Pancreas (tissue), 10 donors: ENCODE results near the gene CABLES1. TPM values are rescaled to one million over a fixed set of nuclear protein-coding genes. Genes with fewer than 3 reads are reported as not detected.
"Not testable (repeated sequence)": the region's sequence is repeated elsewhere in the genome, so short reads cannot be mapped to it uniquely, and the experiment has no call there.

Experiments used
- ATAC-seq, 4 donors: fragments of 200-7000 bp; cut with Tn5 transposase; one replicate each; pipeline versions ENCODE4 v1.8.0 to v1.9.1; 2020; ENCODE audit warnings: mild to moderate bottlenecking in 4 of 4, moderate library complexity in 4 of 4
- DNase-seq, 6 donors: peaks; one replicate each; pipeline ENCODE4 v3.0.0-alpha.2; 2020
- FAIRE-seq: peaks from 2 replicates; lab custom pipeline; 2012; peaks lifted over from hg19 to GRCh38; lab: Jason Lieb, UNC
- H3K27ac ChIP-seq, 4 donors: fragments of 200-600 bp; sonication (generic); 1 replicate in 3 of 4; 2 replicates in 1 of 4; pipeline versions ENCODE4 v1.5.0 to v1.8.0; 2020
- H3K27me3 ChIP-seq, 4 donors: fragments of 200-600 bp; one replicate each; pipeline ENCODE4 v1.8.0; 2021
- H3K36me3 ChIP-seq, 3 donors: fragments of 200-600 bp; sonication (generic) in 1 of 3; one replicate each; pipeline versions ENCODE4 v1.5.0 to v1.8.0; 2020 to 2021
- H3K4me1 ChIP-seq, 3 donors: fragments of 200-600 bp; one replicate each; pipeline ENCODE4 v1.8.0; 2021
- H3K4me3 ChIP-seq, 4 donors: fragments of 200-600 bp; sonication (generic) in 2 of 4; one replicate each; pipeline versions ENCODE4 v1.5.0 to v1.8.0; 2020 to 2021
- H3K9me3 ChIP-seq, 4 donors: fragments of 200-600 bp; one replicate each; pipeline ENCODE4 v1.8.0; 2021
- WGBS, 2 donors: extraction: QIAGEN DNeasy Blood & Tissue Kit; methylation state at CpG; one replicate each; pipeline ENCODE4 v1.1.7; 2013; 5-methylcytosine and 5-hydroxymethylcytosine counted together
- intact Hi-C, 3 donors: fragments of 100-400 bp; cut with DNase I; formaldehyde crosslinking; loops; one replicate each; pipeline versions ENCODE4 v1.11.1 to v1.14.2; 2022
- polyA plus RNA-seq, 2 donors: library from polyadenylated mRNA; stranded (reverse); fragments of 200-250 nt; gene quantifications; one replicate each; pipeline ENCODE4 v1.2.3, GENCODE V29; 2013
- total RNA-seq, 6 donors: library from RNA; stranded (reverse); fragmentation: NEBNext Ultra II Directional in 4 of 6; extraction: Animal tissue kit (Norgen Biotek cat#: 25700) in 4 of 6; gene quantifications; one replicate each; pipeline versions ENCODE4 v1.2.1 to v1.2.4, GENCODE V29; 2021 to 2023
- TF ChIP-seq, protein P1 (sequence below), 4 donors: fragments of 200-600 bp; sonication (generic) in 3 of 4; IDR thresholded peaks; one replicate each; pipeline versions ENCODE4 v1.5.0 to v1.8.0; 2021; ENCODE audit warnings: antibody characterized with exemption in 4 of 4
- donor health status: healthy with polysubstance abuse.
- donor health status: DM: no; HTN: no; CAD: no; lungs with moderate emphysema.
- donor health status: DM: no; HTN: no; CAD: no.
- donor health status: control.
- donor health status: control.
- donor health status: Bipolar disorder and iron deficiency.
- donor health status: DM: yes; HTN: yes; CAD: no.
- donor health status: DM: no; HTN: no; CAD: no.
- donor health status: DM: no; HTN: no; CAD: no.
- donor health status: DM: yes; HTN: yes; CAD: no.

Gene CABLES1
- total and polyA plus RNA-seq, 8 donors, result 2.0 to 5.7 (median 3.2) TPM

GRCh38 chr18:23283916-23284430 lies 148.7 kb downstream of the CABLES1 start:
- Histone ChIP-seq H3K4me3 (no peak overlapping the region), H3K27ac (no peak overlapping the region), H3K27me3 (no peaks in the 10 kb centered on the region), H3K36me3 (no peaks in the 10 kb centered on the region), H3K4me1 (no peaks in the 10 kb centered on the region), H3K9me3 (no peaks in the 10 kb centered on the region)
- TF ChIP-seq, protein P1, sequence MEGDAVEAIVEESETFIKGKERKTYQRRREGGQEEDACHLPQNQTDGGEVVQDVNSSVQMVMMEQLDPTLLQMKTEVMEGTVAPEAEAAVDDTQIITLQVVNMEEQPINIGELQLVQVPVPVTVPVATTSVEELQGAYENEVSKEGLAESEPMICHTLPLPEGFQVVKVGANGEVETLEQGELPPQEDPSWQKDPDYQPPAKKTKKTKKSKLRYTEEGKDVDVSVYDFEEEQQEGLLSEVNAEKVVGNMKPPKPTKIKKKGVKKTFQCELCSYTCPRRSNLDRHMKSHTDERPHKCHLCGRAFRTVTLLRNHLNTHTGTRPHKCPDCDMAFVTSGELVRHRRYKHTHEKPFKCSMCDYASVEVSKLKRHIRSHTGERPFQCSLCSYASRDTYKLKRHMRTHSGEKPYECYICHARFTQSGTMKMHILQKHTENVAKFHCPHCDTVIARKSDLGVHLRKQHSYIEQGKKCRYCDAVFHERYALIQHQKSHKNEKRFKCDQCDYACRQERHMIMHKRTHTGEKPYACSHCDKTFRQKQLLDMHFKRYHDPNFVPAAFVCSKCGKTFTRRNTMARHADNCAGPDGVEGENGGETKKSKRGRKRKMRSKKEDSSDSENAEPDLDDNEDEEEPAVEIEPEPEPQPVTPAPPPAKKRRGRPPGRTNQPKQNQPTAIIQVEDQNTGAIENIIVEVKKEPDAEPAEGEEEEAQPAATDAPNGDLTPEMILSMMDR (IDR thresholded peaks at IDR 0.05), result no peak
- FAIRE-seq (no peak), ATAC-seq (peak in 1 of 4 donors; percentile 25), DNase-seq (no peak)
- intact Hi-C loops, result no loop called here
- 54 to 67% methylated on average over 2 of the region's 2 CpGs for WGBS, 2 donors

- H3K4me1 ChIP-seq, result no peaks in the 10 kb centered on the region
- intact Hi-C loops, result no loop called here
- 91 to 97% methylated on average over 2 of the region's 2 CpGs for WGBS, 2 donors
- H3K9me3 ChIP-seq, result no peaks in the 10 kb centered on the region
- no peaks in the 10 kb centered on the region for H3K36me3 ChIP-seq
- DNase-seq (no peak), ATAC-seq (no peak), FAIRE-seq (no peak)
- TF ChIP-seq, protein P1 (IDR thresholded peaks at IDR 0.05), result no peak
- no peak overlapping the region for H3K4me3 ChIP-seq
- no peaks in the 10 kb centered on the region for H3K27me3 ChIP-seq
- H3K27ac ChIP-seq, result no peak overlapping the region
Observed at GRCh38 chr18:23284629-23285028, 149.3 kb downstream of the CABLES1 start.

GRCh38 chr18:23285581-23285980 lies 150.3 kb downstream of the CABLES1 start:
- H3K4me3 ChIP-seq, H3K27me3 ChIP-seq, H3K27ac ChIP-seq, H3K9me3 ChIP-seq, H3K4me1 ChIP-seq, ATAC-seq, DNase-seq, H3K36me3 ChIP-seq, intact Hi-C loops, FAIRE-seq: not testable (repeated sequence)
- 83 to 84% methylated on average over 12 of the region's 12 CpGs for WGBS, 2 donors

DNA sequence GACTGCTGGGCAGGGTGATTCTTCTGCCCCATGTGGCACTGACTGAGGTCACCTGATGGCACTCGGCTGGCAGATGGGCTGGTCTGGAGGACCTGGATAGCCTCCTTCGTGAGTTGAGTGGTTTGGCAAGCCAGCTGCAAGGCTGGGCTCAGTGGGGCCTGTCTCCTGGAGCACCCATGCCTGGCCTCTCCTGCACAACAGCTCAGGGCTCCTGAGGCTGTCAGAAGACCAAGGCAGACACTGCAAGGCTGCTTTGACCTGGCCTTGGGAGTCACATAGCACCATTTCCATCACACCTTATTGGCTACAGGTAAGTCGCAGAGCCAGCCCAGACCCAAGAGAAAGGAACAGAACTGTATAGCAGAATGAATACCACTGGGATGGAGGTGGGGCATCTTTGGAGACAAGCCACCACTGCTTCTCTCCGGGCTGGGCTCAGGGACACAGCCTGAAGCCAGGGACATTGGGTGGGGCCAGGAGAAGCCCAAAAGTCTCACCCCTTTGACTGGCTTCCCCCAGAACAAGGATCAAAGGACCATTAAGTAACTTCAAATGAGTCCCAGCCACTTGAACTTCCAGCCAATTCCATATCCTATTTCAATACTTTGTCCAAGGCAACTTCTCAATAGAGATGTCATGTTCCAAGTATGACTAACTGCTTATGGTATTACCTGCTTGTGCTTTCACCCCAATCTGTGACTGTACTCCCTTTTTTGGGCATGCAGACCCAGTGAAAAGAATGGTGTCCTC lies 156.3 kb downstream of the CABLES1 start:
- Histone ChIP-seq H3K9me3 (no peaks in the 10 kb centered on the region), H3K4me1 (no peaks in the 10 kb centered on the region), H3K27ac (no peak overlapping the region), H3K4me3 (no peak overlapping the region), H3K27me3 (no peaks in the 10 kb centered on the region), H3K36me3 (no peaks in the 10 kb centered on the region)
- TF ChIP-seq, protein P1 (IDR thresholded peaks at IDR 0.05), result no peak
- intact Hi-C loops, result no loop called here
- FAIRE-seq (no peak), DNase-seq (no peak), ATAC-seq (no peak)
- 83 to 90% methylated on average over 4 of the region's 4 CpGs for WGBS, 2 donors

- no peak for FAIRE-seq
- Histone ChIP-seq H3K36me3 (no peaks in the 10 kb centered on the region), H3K27me3 (no peaks in the 10 kb centered on the region), H3K4me3 (no peak overlapping the region), H3K4me1 (no peaks in the 10 kb centered on the region), H3K27ac (no peak overlapping the region), H3K9me3 (no peaks in the 10 kb centered on the region)
- 78 to 80% methylated on average over 6 of the region's 6 CpGs for WGBS, 2 donors
- no peak for DNase-seq
- TF ChIP-seq, protein P1 (IDR thresholded peaks at IDR 0.05), result no peak
- intact Hi-C loops, result no loop called here
- ATAC-seq, result no peak
Observed at GRCh38 chr18:23300231-23300805, 165.0 kb downstream of the CABLES1 start.
